Right forelimb (tissue), 1 donor: ENCODE measurements around the gene DPF1.
A peak's percentile ranks its signal among the peaks of the same experiment; 100 is the strongest.

Experiments
- DNase-seq: peaks from one replicate; pipeline ENCODE4 v3.0.0-alpha.2; 2018

Gene DPF1

GRCh38 chr19:38218204-38218603 is 5.8 kb downstream of the DPF1 start:
- no peak for DNase-seq

DNA sequence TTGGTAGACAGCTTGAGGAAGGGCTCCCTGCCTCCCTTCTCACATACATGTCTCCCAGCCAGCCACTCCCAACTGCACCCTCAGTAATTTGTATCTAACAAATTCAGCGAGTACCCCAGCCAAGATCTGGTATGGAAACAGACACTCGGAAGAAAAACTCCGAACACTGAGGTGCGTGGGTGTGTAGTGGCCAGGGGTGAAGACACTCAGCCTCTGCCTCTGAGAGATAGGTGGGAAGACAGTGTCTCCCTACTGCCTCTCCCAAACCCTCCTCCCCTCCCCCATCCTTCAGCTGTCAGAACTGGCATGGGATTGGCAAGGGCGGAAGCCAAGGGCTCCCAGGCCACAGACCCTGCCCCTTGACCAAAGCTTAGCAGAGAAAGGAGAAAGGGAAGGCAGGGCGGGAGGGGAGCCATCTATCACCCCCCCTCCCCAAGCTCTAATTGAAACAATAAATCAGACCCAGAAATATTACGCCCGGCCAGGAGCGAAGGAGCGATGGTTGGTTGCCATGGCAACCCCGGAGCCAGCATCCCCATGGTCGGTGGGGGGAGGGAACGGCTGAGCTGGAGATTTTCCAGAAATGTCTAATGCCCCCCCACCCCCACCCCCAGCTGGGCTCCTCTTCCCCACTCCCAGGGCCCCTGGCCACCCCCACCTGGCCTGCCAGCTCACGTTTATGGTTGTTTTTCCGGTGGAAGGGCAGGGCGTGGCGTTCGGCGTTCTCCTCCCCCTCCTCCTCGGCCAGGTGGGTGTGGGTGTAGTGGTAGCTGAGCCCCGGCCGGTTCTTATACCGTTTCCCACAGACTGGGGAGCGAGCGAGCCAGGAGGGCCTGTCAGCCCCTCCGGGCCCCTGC is 7.0 kb downstream of the DPF1 start:
- DNase-seq, result no peak

- peak; percentile 59 for DNase-seq
Measured at GRCh38 chr19:38213911-38214625, 10.0 kb downstream of the DPF1 start.

- DNase-seq, result no peak
Measured at GRCh38 chr19:38213469-38213868, 10.6 kb downstream of the DPF1 start.

- DNase-seq, result no peak
Measured at GRCh38 chr19:38211766-38212165, 12.3 kb downstream of the DPF1 start.

GRCh38 chr19:38211151-38211591 is 12.9 kb downstream of the DPF1 start:
- peak; percentile 85 for DNase-seq

DNA sequence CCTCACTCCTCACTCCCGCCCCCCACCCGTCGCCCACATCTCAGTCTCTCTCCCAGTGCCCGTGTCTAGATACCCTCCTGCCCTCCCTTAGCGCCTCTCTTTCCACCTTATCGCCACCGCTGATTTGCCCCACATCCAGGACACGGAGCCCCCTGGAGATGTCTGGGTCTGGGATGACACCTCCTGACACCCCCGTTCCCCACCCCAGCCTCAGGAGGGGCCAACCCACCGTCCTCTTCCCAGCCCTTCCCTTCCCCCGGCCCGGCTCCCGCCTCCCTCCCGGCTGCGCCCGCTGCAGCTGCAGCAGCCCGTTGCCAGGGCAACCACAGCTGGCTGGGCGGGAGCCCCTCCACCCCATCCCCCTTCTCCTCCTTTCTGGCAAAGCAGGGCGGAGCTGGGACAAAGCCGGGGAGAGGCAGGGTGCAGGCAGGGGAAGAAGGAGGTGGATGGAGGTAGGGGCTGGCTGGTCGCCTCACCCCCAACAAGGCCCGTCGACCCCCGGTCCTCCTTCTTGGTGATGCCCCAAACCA is 13.5 kb downstream of the DPF1 start:
- DNase-seq, result peak; percentile 94

- DNase-seq, result peak; percentile 95
Measured at GRCh38 chr19:38209671-38210457, 14.2 kb downstream of the DPF1 start.

- no peak for DNase-seq
Measured at GRCh38 chr19:38209152-38209551, 14.9 kb downstream of the DPF1 start.

- no peak for DNase-seq
Measured at GRCh38 chr19:38208571-38208970, 15.5 kb downstream of the DPF1 start.

DNA sequence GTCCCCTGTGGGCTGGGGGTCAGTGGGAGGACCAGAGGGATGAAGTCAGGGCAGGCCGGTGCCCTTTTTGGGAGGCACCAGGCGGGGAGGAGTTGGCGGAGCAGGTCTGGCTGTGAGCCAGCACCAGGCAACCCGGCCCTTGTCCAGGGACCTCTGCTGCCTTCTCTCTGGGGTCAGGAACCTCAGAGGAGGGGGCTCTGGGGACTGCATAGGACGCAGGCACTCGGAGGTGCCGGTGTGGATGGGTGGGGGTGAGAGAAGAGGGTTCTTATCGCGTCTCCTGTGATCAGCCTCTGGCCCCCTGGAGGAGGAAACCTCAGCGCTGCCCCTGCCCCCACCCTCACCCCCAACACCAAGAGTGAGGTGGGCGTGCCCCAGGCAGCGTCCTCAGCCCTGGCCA is 16.5 kb downstream of the DPF1 start:
- DNase-seq, result no peak

DNA sequence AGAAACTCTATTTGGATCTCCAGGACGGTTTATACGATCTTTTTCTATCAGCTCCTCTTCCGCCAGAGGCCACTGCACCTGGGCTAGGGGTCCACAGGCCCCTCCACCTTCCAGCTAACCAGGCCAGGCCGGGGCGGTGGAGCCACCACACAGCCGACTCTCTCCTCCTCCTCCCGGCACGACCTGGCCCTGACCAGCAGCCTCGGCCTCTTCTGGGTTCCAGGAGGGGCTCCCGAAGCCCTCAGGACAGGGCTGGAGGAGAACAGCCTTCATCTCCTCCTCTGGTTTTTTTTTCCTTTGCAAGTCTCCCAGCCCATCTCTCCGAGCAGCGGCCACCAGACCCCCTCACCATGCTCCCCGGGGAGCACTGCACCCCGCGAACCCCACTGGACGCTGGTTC is 17.1 kb downstream of the DPF1 start:
- no peak for DNase-seq

GRCh38 chr19:38206006-38206745 is 17.8 kb downstream of the DPF1 start:
- no peak for DNase-seq

GRCh38 chr19:38204728-38205127 is 19.3 kb downstream of the DPF1 start:
- DNase-seq, result no peak

GRCh38 chr19:38204096-38204495 is 19.9 kb downstream of the DPF1 start:
- DNase-seq, result no peak

DNA sequence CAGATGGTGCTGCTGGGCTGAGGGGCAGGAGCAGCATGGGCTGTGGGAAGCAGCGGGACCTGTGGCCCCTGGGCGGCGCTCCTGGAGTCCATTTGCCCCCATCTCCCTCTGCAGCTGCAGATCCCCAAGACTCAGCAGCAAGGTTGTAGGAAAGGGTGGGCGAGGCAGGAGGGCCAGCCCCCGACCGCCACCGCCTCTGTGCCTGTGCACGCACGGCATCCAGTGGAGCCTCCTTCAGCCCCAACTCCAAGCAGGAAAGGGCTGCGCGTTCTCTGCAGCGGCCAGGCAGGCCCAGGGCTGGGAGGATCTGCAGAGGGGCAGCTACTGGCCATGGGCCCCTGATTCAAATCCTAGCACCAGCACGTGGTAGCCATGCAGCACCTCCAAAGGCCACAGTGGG is 20.8 kb downstream of the DPF1 start:
- DNase-seq, result no peak

DNA sequence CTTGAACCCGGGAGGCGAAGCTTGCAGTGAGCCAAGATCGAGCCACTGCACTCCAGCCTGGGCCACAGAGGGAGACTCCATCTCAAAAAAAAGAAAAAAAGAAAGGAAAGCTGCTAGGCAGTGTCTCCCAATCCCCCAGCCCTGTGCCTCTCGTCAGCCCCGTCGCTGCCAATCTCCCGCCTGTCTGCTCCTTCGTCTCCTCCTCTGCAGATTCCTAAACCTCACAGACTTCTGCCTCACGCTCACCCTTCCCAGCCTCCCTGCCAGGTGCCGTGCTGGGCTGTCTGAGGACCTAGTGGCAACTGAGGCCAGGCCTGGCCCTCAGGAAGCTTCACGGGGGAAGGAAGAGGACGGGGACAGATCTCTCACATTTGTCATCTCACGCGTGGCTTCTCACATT is 21.5 kb downstream of the DPF1 start:
- DNase-seq, result no peak

DNA sequence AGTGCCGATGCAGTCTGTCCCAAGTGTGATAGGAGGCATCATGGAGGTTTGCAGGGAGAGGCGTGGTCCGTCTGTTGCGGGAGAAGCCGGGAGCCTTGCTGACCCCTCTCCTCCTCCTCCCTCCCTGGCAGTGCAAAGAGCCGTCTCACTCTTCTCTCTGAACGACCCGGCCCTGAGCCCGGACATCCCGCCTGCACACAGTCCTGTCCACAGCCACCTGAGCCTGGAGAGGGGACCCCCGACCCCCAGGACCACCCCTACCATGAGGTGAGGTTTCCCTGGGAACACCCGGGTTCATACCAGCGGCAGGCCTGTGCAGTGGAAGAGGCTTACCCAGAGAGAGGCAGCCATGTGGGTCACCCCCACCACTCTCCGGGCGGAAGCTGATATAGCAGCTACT is 22.3 kb downstream of the DPF1 start:
- DNase-seq, result peak; percentile 22

DNA sequence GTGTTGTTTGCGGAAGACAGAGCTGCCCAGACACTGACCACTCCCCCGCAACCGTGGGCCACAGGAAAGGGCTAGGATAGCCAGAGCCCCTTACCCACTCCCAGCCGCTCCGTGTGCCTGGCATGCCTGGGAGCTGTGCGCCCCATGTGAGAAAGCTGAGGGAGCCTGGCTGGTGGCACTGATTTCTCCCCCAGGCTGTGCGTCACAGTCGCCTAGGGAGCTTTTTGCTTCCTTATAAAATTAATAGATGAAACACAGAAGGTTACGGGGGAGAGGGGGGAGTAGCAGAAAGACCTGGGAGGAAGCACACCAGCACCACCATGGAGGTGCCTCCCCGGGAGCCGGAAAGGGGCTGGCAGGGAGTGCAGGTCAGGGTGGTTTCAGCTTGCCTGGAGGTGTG is 24.7 kb downstream of the DPF1 start:
- DNase-seq, result no peak

GRCh38 chr19:38197937-38198704 is 25.9 kb downstream of the DPF1 start:
- DNase-seq, result no peak

GRCh38 chr19:38196948-38197656 is 26.9 kb downstream of the DPF1 start:
- DNase-seq, result no peak
